Endothelial cell of umbilical vein (primary cell): Measurements from ENCODE around the gene GNG2.

Experiments used
- EZH2 ChIP-seq: IDR thresholded peaks from 2 replicates; pipeline ENCODE4 v1.6.1; 2012; ENCODE audit warnings: borderline replicate concordance, low read depth, mild to moderate bottlenecking, moderate library complexity, low read length, inconsistent platforms; ENCODE audit not compliant: severe bottlenecking
- POLR2A ChIP-seq: IDR thresholded peaks from 2 replicates; pipeline ENCODE4 v1.6.1; 2012; ENCODE audit warnings: low read depth, mild to moderate bottlenecking, control low read depth, low read length
- TF ChIP-seq, protein P1 (sequence below), 2 donors: IDR thresholded peaks; 1 replicate in 1 of 2; 2 replicates in 1 of 2; pipeline ENCODE4 v1.5.1; 2011; ENCODE audit warnings: low read length in 2 of 2, mild to moderate bottlenecking in 2 of 2, moderate library complexity in 2 of 2, control low read depth in 1 of 2, inconsistent platforms in 1 of 2, low read depth in 1 of 2; ENCODE audit not compliant: insufficient read depth in 1 of 2; ENCODE audit errors: extremely low read depth in 1 of 2
- TF ChIP-seq, protein P2 (sequence below): IDR thresholded peaks from 2 replicates; pipeline ENCODE4 v1.6.1; 2011; ENCODE audit not compliant: insufficient read depth, insufficient read length

DNA sequence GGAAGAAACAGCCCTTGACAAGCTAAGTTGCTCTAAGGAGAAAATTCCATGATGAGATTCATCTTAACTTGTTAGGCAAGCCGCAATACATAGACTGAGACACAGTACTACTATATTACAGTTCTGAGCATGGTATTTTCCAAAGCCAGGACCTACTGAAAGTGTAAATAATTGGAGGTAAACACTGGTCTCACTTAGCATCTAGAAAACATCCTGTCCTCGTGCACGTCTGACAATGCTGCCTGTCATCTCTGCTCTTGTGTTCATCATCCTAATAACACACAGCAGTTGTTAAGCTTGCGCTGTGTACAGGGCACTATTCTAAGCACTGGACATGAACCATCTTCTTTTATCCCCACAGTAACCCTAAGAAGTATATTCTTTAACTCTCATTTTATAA, 64.2 kb downstream of the GNG2 start:
- TF ChIP-seq, protein P1, sequence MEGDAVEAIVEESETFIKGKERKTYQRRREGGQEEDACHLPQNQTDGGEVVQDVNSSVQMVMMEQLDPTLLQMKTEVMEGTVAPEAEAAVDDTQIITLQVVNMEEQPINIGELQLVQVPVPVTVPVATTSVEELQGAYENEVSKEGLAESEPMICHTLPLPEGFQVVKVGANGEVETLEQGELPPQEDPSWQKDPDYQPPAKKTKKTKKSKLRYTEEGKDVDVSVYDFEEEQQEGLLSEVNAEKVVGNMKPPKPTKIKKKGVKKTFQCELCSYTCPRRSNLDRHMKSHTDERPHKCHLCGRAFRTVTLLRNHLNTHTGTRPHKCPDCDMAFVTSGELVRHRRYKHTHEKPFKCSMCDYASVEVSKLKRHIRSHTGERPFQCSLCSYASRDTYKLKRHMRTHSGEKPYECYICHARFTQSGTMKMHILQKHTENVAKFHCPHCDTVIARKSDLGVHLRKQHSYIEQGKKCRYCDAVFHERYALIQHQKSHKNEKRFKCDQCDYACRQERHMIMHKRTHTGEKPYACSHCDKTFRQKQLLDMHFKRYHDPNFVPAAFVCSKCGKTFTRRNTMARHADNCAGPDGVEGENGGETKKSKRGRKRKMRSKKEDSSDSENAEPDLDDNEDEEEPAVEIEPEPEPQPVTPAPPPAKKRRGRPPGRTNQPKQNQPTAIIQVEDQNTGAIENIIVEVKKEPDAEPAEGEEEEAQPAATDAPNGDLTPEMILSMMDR (IDR thresholded peaks at IDR 0.05; ENCODE audit: extremely low read depth in 1 of 2, insufficient read depth in 1 of 2, low read depth in 1 of 2, low read length in 2 of 2): no peak
- TF ChIP-seq POLR2A (no peak), EZH2 (no peak)
- TF ChIP-seq, protein P2, sequence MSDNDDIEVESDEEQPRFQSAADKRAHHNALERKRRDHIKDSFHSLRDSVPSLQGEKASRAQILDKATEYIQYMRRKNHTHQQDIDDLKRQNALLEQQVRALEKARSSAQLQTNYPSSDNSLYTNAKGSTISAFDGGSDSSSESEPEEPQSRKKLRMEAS: no peak
